NCI-H510A (cell line): ENCODE results near the gene ZMIZ1.

Experiments used
- DNase-seq: peaks from one replicate; lab custom pipeline; 2025; lab: John Stamatoyannopoulos, UW

ZMIZ1 gene

GRCh38 chr10:79155301-79156081, 86.7 kb downstream of the ZMIZ1 start:
- no peak for DNase-seq

GRCh38 chr10:79156334-79157274, 87.8 kb downstream of the ZMIZ1 start:
- no peak for DNase-seq

- no peak for DNase-seq
Measured at GRCh38 chr10:79158004-79158340, 89.2 kb downstream of the ZMIZ1 start.

GRCh38 chr10:79158402-79159097, 89.8 kb downstream of the ZMIZ1 start:
- DNase-seq, result no peak

- DNase-seq, result no peak
Measured at GRCh38 chr10:79159141-79159651, 90.4 kb downstream of the ZMIZ1 start.

GRCh38 chr10:79159785-79160184, 91.0 kb downstream of the ZMIZ1 start:
- DNase-seq, result no peak

GRCh38 chr10:79160191-79160590, 91.4 kb downstream of the ZMIZ1 start:
- no peak for DNase-seq

GRCh38 chr10:79161557-79161956, 92.8 kb downstream of the ZMIZ1 start:
- no peak for DNase-seq

GRCh38 chr10:79162022-79162421, 93.3 kb downstream of the ZMIZ1 start:
- DNase-seq, result no peak

GRCh38 chr10:79162861-79163665, 94.3 kb downstream of the ZMIZ1 start:
- DNase-seq, result no peak

- no peak for DNase-seq
Measured at GRCh38 chr10:79163666-79163975, 94.9 kb downstream of the ZMIZ1 start.

- no peak for DNase-seq
Measured at GRCh38 chr10:79164075-79164474, 95.3 kb downstream of the ZMIZ1 start.

- DNase-seq, result no peak
Measured at GRCh38 chr10:79165070-79165778, 96.5 kb downstream of the ZMIZ1 start.

GRCh38 chr10:79166312-79166721, 97.6 kb downstream of the ZMIZ1 start:
- no peak for DNase-seq

GRCh38 chr10:79166741-79167140, 98.0 kb downstream of the ZMIZ1 start:
- DNase-seq, result no peak

GRCh38 chr10:79167537-79167936, 98.8 kb downstream of the ZMIZ1 start:
- DNase-seq, result no peak

- no peak for DNase-seq
Measured at GRCh38 chr10:79168210-79168609, 99.4 kb downstream of the ZMIZ1 start.

GRCh38 chr10:79170226-79170752, 101.5 kb downstream of the ZMIZ1 start:
- no peak for DNase-seq

GRCh38 chr10:79170993-79171392, 102.2 kb downstream of the ZMIZ1 start:
- DNase-seq, result no peak

- no peak for DNase-seq
Measured at GRCh38 chr10:79171504-79171903, 102.7 kb downstream of the ZMIZ1 start.

- no peak for DNase-seq
Measured at GRCh38 chr10:79172881-79173280, 104.1 kb downstream of the ZMIZ1 start.
